HG03520 (cell line): ENCODE measurements around the gene PCLAF.
A peak's percentile ranks its signal among the peaks of the same experiment; 100 is the strongest.
"Not testable (repeated sequence)": the region's sequence is repeated elsewhere in the genome, so short reads cannot be mapped to it uniquely, and the experiment has no call there.

Experiments
- ATAC-seq: cut with Tn5 transposase; IDR thresholded peaks from one replicate; pipeline ENCODE4 v1.9.1; 2021; ENCODE audit warnings: mild to moderate bottlenecking, moderate library complexity; ENCODE audit not compliant: unreplicated experiment

PCLAF gene

GRCh38 chr15:64369078-64369607 lies 12.1 kb downstream of the PCLAF start:
- no peak for ATAC-seq

- no peak for ATAC-seq
These were observed 20.0 kb downstream of the PCLAF start for GRCh38 chr15:64361259-64361658.

- no peak for ATAC-seq
These were observed 24.6 kb downstream of the PCLAF start for GRCh38 chr15:64356710-64357040.

- peak; percentile 86 for ATAC-seq
These were observed 25.1 kb downstream of the PCLAF start, which contains the start of gene CSNK1G1 for GRCh38 chr15:64355944-64356709. Gene CSNK1G1 (minus strand): TSS chr15:64356173. CDS start chr15:64300499, 55,674 bp downstream.

DNA sequence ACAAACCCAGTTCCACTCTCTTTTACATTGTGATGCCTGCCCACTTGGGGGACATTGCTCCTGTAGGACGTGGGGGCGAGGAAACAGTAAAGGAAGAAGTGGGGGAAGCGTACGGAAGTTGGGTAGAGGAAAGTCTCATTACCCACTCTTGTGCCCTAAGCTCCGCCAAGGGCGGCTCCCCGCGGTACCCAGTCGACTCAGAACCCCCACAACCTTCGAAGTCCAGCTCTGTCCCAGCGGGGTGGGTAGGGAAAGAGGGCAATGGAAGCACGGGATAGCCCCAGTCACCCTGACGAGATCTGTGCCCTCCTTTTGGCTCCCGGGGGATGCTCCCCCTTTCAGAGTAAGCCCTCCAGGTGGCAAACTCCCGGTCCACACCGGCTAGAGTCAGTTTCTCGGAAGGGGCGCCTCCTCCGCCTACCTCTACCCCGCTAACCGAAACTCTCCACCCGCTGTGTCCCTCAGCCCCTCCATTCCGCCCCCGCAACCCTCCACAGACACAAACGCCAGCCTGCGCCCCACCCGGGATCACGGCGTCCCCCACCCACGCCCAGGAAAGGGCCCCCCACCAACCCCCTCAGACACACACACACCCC lies 25.8 kb downstream of the PCLAF start:
- ATAC-seq: peak; percentile 25

- ATAC-seq: no peak
These were observed 26.4 kb downstream of the PCLAF start for GRCh38 chr15:64354688-64355344.

GRCh38 chr15:64351265-64351664 lies 30.0 kb downstream of the PCLAF start:
- ATAC-seq: no peak

GRCh38 chr15:64349375-64349774 lies 31.9 kb downstream of the PCLAF start:
- no peak for ATAC-seq

DNA sequence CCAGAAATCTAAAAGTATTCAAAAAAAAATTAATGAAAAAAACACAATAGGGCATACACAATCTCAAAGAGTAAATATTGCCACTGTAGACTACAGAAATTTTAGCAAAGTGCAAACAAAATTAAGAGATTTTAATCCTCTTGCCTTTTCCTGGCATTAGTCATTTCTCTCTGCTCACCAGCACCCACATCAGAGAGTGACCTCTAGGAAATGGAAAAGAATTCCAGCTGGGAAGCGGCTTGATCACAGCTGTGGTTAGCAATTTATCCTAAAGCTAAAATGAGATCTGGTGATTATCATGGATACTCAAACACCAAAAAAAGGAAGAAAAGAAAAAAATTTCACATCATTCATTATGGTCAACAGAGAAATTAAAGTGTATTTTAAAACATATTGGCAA lies 32.8 kb downstream of the PCLAF start:
- no peak for ATAC-seq

GRCh38 chr15:64346242-64346641 lies 35.0 kb downstream of the PCLAF start:
- not testable (repeated sequence) for ATAC-seq

- ATAC-seq: no peak
These were observed 36.5 kb downstream of the PCLAF start for GRCh38 chr15:64344651-64345294.

- no peak for ATAC-seq
These were observed 37.4 kb downstream of the PCLAF start for GRCh38 chr15:64343841-64344240.

DNA sequence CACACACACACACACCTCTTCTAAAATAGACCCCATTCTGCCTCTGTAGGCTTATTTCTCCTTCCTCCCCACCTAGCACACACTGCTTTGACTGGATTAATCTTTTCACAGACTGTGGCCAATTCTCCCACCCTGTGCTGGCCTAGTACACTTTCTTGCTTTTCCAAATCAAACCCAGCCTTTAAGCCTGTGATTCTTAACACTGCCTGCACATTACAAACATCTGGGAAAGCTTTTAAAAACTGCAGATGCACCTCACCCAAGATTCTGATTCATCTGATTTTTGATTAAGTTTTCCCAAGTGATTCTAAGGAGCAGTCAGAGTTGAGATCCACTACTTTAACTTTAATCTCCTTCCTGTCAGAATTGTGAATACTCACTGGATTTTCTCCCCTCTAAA lies 38.0 kb downstream of the PCLAF start:
- ATAC-seq: no peak

DNA sequence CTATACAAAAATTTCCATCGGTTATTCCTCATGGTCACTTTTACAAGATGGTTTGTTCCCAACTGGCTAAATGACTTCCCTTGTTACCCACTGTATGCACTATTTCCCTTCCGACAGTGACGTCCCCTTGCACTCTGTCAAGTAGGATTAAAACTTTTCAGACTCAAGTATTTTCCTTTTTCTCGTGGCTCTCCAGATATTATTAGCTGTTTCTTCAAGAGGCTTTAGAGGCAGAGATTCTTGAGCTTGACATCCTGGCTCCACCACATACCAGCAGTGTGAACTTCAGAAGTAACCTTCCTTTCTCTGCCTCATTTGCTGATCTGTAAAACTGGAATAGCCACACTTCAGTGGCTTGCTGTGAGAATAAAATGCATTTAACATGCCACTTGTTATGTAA lies 39.3 kb downstream of the PCLAF start:
- no peak for ATAC-seq

DNA sequence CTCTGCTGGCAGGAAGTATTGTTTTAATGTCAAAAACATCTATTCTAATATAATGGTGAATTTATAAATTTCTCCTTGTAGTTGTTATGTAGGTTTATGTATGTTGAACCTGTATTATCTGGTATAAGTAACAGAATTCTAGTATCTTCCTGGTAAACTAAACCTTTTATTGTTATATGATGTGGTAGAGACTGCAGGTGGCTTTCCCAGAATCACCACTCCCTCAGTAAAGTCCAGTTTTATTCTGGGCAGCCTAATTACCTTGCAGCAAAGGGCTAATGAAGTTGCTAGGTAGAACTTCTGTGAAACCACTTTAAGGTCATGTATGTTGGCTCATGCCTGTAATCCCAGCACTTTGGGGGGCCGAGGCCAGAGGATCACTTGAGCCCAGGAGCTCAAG lies 40.9 kb downstream of the PCLAF start:
- ATAC-seq: no peak

- ATAC-seq: no peak
These were observed 43.5 kb downstream of the PCLAF start for GRCh38 chr15:64337761-64338160.

- ATAC-seq: no peak
These were observed 47.0 kb downstream of the PCLAF start for GRCh38 chr15:64333986-64334929.

- no peak for ATAC-seq
These were observed 47.7 kb downstream of the PCLAF start for GRCh38 chr15:64333516-64333915.

- not testable (repeated sequence) for ATAC-seq
These were observed 49.6 kb downstream of the PCLAF start for GRCh38 chr15:64331668-64332067.

DNA sequence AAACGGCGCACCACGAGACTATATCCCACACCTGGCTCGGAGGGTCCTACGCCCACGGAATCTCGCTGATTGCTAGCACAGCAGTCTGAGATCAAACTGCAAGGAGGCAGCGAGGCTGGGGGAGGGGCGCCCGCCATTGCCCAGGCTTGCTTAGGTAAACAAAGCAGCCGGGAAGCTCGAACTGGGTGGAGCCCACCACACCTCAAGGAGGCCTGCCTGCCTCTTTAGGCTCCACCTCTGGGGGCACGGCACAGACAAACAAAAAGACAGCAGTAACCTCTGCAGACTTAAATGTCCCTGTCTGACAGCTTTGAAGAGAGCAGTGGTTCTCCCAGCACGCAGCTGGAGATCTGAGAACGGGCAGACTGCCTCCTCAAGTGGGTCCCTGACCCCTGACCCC lies 54.3 kb downstream of the PCLAF start:
- ATAC-seq: not testable (repeated sequence)
